NB4 (cell line): ENCODE measurements around the gene MIS18A.

ENCODE experiments used
- DNase-seq: peaks from one replicate; pipeline ENCODE4 v3.0.0; 2010; ENCODE audit warnings: low read depth
- H3K4me3 ChIP-seq: one replicate; pipeline ENCODE4 v1.5.1; 2011; ENCODE audit warnings: mild to moderate bottlenecking, low read depth, low read length, moderate library complexity
- MYC ChIP-seq: IDR thresholded peaks from 2 replicates; pipeline ENCODE4 v1.6.1; 2011; ENCODE audit warnings: low read depth, low read length
- POLR2A ChIP-seq: IDR thresholded peaks from 2 replicates; pipeline ENCODE4 v1.6.1; 2011; ENCODE audit warnings: mild to moderate bottlenecking; ENCODE audit not compliant: insufficient read length; ENCODE audit errors: extremely low read depth
- TF ChIP-seq, protein P1 (sequence below): IDR thresholded peaks from one replicate; pipeline ENCODE4 v1.5.1; 2012; ENCODE audit warnings: low read depth, low read length
- TF ChIP-seq, protein P2 (sequence below): IDR thresholded peaks from 2 replicates; pipeline ENCODE4 v1.6.1; 2011; ENCODE audit warnings: low read depth, low read length

MIS18A gene

DNA sequence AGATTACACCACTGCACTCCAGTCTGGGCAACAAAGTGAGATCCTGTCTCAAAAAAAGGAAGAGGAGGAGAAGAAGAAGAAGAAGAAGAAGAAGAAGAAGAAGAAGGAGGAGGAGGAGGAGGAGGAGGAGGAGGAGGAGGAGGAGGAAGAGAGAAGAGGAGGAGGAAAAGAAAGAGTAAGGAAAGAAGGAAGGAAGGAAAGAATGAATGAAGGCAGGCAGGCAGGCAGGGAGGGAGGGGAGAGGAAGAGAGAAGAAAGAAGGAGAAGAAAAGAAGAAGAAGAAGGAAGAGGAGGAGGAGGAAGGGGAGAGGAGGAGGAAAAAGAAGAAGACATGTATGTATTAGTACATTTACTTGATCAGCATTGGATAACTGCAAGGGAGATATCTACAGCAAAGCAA, 26.7 kb downstream of the MIS18A start:
- TF ChIP-seq POLR2A, result no peak
- TF ChIP-seq, protein P1, sequence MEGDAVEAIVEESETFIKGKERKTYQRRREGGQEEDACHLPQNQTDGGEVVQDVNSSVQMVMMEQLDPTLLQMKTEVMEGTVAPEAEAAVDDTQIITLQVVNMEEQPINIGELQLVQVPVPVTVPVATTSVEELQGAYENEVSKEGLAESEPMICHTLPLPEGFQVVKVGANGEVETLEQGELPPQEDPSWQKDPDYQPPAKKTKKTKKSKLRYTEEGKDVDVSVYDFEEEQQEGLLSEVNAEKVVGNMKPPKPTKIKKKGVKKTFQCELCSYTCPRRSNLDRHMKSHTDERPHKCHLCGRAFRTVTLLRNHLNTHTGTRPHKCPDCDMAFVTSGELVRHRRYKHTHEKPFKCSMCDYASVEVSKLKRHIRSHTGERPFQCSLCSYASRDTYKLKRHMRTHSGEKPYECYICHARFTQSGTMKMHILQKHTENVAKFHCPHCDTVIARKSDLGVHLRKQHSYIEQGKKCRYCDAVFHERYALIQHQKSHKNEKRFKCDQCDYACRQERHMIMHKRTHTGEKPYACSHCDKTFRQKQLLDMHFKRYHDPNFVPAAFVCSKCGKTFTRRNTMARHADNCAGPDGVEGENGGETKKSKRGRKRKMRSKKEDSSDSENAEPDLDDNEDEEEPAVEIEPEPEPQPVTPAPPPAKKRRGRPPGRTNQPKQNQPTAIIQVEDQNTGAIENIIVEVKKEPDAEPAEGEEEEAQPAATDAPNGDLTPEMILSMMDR, result no peak

DNA sequence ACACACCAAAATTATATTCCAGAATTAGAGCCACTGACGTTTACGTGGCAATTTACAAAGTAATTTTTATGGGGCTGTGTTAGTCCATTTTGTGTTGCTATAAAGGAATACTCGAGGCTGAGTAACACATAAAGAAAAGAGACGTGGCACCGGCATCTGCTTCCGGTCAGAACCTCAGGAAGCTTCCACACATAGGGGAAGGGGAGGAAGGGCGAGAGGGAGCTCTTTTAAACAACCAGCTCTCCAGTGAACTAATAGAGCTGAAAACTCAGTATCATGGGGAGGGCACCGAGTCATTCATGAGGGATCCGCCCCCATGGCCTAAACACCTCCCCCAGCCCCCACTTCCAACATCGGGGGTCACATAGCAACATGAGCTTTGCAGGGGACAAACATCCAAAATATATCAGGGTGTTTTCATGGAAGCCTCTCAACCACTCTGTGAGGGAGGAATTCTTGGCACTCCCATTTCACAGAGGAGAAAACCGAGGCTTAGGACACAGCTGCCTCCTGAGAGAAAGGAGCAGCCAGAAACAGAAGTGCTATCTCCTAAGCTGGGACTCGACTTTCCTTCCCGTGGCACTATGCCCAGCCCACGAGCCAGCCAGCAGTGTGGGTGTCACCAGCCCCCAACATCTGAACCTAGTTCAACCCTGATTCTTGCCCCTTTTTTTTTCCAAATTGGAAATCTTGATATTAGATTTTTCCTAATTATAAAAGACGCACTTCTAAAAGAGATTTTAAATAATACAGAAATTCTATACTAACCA, 29.2 kb downstream of the MIS18A start:
- TF ChIP-seq MYC (no peak), POLR2A (no peak)
- TF ChIP-seq, protein P2, sequence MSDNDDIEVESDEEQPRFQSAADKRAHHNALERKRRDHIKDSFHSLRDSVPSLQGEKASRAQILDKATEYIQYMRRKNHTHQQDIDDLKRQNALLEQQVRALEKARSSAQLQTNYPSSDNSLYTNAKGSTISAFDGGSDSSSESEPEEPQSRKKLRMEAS, result no peak
- TF ChIP-seq, protein P1, result no peak
- no peak for DNase-seq
- H3K4me3 ChIP-seq, result no peak overlapping the region

More for the DNA sequence above, 26.7 kb downstream of the MIS18A start:
- H3K4me3 ChIP-seq, result no peak overlapping the region
- DNase-seq, result no peak

DNA sequence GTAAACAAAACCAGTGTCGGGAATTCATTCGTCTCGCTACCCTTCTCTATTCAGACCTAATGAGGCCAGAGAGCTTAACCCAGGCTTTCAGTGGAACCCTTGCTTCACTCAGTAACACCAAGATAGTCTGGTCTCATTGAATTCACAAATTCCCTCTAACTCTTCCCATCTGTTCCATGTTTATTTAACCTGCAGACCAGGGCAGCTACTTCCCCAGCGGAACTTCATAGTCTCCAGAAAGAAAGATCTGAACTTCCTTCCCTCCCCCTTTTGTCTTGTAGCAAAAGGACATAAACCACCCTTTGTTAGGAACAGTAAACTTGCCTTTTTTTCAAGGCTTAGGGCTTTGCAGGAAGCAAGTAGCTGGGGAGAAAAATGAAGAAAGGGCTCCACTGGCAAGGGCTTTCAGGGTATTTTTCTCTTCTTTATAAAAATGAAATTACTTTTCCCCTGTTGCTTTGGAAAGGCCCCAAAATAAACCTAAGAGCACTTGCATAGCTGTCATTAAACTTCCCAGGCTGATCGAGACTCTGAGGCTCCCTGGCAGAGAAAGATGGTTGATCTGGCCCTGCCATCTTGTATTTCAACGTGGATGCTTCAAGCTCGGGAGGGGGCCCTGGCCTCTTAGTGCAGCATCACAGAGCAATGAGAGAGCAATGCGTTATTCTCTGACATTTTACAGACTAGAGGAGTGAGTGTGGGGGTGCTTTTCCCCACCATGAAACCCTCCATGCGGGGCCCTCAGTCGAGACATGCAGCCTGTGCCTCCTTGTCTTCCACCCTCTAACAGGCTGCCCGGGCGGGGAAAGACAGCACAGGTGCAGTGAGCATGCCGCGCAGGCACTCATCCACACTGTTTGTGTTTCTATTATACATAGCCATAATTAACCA, 30.0 kb downstream of the MIS18A start:
- no peak for TF ChIP-seq MYC
- TF ChIP-seq, protein P2, result no peak
- no peak for TF ChIP-seq POLR2A
- TF ChIP-seq, protein P1, result no peak
- DNase-seq, result no peak
- H3K4me3 ChIP-seq, result no peak overlapping the region

DNA sequence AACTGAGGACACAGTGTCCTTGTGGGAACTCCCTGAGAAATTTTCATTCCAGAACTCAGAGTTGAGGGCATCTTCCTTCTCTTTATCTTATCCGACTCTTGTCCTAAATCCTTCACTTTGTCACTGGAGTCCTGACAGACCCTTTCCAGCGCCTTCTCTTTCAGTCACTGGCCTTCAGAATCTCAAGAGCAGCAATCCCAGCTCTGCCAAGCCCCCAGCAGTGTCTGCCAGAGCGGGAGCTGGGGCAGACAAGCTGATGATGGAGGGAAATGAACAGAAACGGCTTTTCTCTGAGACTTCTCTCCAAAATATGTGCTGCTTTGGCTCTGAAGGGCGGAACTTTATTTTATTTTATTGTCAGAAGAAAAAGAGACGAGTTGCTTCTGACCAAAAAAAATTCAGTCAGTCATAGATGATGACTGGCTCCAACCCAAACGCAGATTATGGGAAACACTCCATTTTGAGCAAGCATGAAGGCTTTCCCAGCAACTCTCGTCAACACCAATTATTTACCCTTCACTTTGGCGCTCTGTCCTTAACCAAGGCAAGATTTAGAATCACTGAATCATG, 32.2 kb downstream of the MIS18A start:
- DNase-seq, result no peak
- TF ChIP-seq, protein P2, result no peak
- no peak for TF ChIP-seq MYC
- TF ChIP-seq POLR2A, result no peak
- TF ChIP-seq, protein P1, result no peak
- H3K4me3 ChIP-seq, result no peak overlapping the region

DNA sequence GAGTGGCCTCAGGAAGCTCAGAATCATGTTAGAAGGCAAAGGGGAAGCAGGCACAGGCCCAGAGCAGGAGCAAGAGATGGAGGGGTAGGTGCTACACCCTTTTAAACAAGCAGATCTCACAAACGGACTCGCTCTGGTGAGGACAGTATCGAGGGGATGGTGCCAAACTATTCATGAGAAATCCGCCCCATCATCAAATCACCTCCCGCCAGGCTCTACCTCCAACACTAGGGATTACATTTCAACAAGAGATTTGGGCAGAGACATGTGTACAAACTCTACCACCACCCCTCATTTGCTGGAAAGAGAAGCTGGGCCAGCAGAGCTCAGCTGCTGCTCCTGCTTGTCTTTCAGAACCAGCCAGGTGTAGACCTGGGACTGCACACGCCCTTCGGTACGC, 32.9 kb downstream of the MIS18A start:
- TF ChIP-seq MYC (no peak), POLR2A (no peak)
- TF ChIP-seq, protein P1, result no peak
- TF ChIP-seq, protein P2, result no peak
- H3K4me3 ChIP-seq, result no peak overlapping the region
- no peak for DNase-seq
